GM06990 (cell line): ENCODE data around the gene REEP3.
"Not testable (repeated sequence)": the region's sequence is repeated elsewhere in the genome, so short reads cannot be mapped to it uniquely, and the experiment has no call there.

Source experiments
- DNase-seq: peaks from one replicate; pipeline ENCODE4 v3.0.0-alpha.2; 2011; ENCODE audit not compliant: insufficient read length; ENCODE audit errors: extremely low read depth
- H3K27me3 ChIP-seq: replicated peaks from 2 replicates; pipeline ENCODE4 v1.6.0; 2011; ENCODE audit warnings: low read length; ENCODE audit not compliant: control insufficient read depth, insufficient read depth
- H3K36me3 ChIP-seq: 2 replicates; pipeline ENCODE4 v1.5.1; 2011; ENCODE audit warnings: low read length; ENCODE audit not compliant: control insufficient read depth, insufficient read depth
- H3K4me3 ChIP-seq: replicated peaks from 2 replicates; pipeline ENCODE4 v1.5.1; 2011; ENCODE audit warnings: low read depth, mild to moderate bottlenecking, control low read depth, low read length
- TF ChIP-seq, protein P1 (sequence below): IDR thresholded peaks from 2 replicates; pipeline ENCODE4 v1.5.1; 2011; ENCODE audit warnings: low read length, control low read depth, mild to moderate bottlenecking, inconsistent platforms; ENCODE audit not compliant: insufficient read depth, poor library complexity, severe bottlenecking

The REEP3 gene

DNA sequence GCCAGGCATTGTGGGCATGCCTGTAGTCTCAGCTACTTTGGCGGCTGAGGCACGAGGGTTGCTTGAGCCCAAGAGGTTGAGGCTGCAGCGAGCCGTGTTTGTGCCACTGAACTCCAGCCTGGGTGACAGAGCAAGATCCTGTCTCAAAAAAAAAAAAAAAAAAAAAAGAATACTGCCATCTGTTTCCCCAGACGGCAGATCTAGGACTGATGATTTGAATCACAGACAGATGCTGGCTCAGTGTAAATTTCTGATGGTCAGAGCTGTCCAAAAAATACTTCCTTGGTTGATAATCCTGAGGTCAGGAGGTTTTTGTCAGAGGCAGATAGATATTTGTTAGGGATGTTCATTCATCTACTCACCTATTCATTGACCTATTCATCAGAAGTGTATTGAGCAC, 130.7 kb downstream of the REEP3 start:
- TF ChIP-seq, protein P1, sequence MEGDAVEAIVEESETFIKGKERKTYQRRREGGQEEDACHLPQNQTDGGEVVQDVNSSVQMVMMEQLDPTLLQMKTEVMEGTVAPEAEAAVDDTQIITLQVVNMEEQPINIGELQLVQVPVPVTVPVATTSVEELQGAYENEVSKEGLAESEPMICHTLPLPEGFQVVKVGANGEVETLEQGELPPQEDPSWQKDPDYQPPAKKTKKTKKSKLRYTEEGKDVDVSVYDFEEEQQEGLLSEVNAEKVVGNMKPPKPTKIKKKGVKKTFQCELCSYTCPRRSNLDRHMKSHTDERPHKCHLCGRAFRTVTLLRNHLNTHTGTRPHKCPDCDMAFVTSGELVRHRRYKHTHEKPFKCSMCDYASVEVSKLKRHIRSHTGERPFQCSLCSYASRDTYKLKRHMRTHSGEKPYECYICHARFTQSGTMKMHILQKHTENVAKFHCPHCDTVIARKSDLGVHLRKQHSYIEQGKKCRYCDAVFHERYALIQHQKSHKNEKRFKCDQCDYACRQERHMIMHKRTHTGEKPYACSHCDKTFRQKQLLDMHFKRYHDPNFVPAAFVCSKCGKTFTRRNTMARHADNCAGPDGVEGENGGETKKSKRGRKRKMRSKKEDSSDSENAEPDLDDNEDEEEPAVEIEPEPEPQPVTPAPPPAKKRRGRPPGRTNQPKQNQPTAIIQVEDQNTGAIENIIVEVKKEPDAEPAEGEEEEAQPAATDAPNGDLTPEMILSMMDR, result no peak
- no peak overlapping the region for H3K4me3 ChIP-seq
- no peak for DNase-seq
- no peaks in the 10 kb centered on the region for H3K36me3 ChIP-seq
- H3K27me3 ChIP-seq, result no peaks in the 10 kb centered on the region

DNA sequence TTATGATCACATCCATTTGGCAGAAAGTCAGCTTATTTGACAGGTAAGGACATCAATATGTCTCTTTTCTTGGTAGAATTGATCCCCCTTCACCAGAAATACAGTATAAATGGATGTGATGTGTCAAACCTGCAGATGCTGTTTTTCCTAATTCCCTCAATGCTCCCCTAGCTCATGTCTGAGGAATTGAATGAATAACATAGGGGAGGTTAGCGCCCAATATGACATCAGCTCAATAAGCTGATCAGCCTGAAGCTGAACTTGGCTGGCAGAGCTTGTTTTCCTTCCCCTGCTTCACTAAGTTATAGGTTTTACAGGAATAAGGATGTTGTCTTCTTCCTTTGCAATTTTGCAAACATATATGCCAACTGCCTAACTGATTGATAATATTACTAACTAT, 132.5 kb downstream of the REEP3 start:
- no peak overlapping the region for H3K4me3 ChIP-seq
- TF ChIP-seq, protein P1, result no peak
- DNase-seq, result no peak
- no peaks in the 10 kb centered on the region for H3K27me3 ChIP-seq
- H3K36me3 ChIP-seq, result no peaks in the 10 kb centered on the region

DNA sequence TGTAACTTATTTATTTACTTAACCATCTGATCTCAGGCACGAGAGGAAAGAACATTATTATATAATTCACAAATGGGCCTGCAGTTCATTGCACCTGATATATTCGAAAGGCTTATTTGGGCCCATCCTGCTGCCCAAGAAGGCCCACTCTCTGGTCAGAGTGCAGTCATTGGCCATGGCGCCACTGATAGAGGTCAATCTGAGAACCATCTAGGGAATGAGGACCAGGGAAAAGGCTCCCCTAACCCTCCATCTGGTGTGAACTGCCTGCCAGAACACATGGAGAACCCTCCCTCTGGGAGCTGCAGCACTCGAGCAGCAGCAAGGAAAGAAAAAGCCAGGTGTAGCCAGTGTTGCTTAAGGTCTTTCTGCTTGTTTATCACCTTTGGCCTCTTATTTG, 136.6 kb downstream of the REEP3 start:
- no peak overlapping the region for H3K4me3 ChIP-seq
- no peaks in the 10 kb centered on the region for H3K27me3 ChIP-seq
- no peak for DNase-seq
- TF ChIP-seq, protein P1, result no peak
- no peaks in the 10 kb centered on the region for H3K36me3 ChIP-seq

DNA sequence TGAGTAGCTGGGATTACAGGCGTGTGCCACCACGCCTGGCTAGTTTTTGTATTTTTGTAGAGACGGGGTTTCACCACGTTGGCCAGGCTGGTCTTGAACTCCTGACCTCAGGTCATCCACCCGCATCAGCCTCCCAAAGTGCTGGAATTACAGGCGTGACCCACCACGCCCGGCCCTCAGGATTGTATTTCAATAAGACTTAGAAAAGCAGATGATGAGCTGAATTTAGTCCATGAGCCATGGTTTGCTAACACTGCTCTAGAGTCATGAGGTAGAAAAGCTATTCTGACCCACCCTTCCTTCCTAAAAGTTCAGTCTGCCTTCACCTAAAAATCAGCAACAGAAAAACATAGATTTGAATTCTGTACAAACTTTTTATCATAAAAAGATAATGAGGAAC, 139.7 kb downstream of the REEP3 start:
- not testable (repeated sequence) for H3K4me3 ChIP-seq, H3K27me3 ChIP-seq, H3K36me3 ChIP-seq, DNase-seq

DNA sequence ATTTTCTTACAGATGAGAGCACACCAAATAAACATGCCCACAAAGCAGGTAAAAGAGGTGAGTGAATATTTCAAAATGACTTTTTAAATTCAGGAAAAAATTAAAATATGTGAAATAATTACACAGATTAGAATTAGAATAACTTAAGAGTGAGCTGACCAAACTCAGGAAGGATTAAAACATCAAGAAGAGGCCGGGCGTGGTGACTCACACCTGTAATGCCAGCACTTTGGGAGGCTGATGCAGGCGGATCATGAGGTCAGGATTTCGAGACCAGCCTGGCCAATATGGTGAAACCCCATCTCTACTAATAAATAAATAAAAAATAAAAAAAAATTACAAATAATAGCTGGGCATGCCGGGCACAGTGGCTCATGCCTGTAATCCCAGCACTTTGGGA, 140.1 kb downstream of the REEP3 start:
- DNase-seq, result no peak
- Histone ChIP-seq H3K27me3 (no peaks in the 10 kb centered on the region), H3K4me3 (no peak overlapping the region), H3K36me3 (no peaks in the 10 kb centered on the region)
- TF ChIP-seq, protein P1, result no peak

DNA sequence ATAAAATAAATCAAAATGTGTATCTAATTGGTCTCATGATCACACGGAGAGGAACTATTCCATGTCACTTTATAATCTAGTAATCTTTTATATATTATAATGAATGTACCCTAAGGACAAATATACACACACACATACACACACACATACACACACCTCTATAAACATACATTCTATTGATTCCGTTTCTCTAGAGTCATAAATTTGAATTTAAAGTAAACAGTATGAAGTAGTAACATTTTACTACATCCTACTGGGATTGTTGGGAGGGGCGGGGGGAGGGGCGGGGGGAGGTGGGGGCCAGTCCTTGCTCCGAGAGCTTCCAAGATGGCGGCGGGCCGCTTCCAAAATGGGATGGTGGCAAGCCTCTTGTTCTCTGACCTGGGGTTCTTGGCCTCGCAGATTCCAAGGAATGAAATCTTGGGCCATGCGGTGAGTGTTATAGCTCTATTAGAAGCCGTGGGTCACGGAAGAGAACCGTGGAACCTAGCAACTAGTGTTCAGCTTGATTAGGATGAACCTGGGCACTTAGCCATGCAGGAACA, 143.2 kb downstream of the REEP3 start:
- Histone ChIP-seq H3K36me3 (no peaks in the 10 kb centered on the region), H3K27me3 (no peaks in the 10 kb centered on the region), H3K4me3 (no peak overlapping the region)
- DNase-seq, result no peak
- TF ChIP-seq, protein P1, result no peak

DNA sequence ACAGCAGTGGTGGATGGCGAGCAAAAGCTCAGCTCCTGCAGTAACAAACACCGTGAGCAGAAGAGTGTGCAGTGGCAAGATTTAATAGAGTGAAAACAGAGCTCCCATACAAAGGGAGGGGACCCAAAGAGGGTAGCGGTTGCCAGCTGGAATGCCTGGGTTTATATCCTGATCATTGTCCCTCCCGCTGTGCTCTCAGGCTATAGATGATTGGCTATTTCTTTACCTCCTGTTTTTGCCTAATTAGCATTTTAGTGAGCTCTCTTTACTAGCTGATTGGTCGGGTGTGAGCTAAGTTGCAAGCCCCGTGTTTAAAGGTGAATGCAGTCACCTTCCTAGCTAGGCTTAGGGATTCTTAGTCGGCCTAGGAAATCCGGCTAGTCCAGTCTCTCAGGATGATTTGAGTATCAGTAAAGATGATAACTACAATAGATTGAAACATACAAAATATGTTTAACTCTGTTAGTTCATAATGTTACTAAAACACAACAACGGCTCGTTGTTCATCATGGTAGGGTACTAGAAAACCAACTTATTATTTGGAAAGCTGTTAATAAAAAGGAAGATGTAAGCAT, 143.9 kb downstream of the REEP3 start:
- not testable (repeated sequence) for DNase-seq, H3K4me3 ChIP-seq, H3K36me3 ChIP-seq

More for the DNA sequence above, 143.9 kb downstream of the REEP3 start:
- H3K27me3 ChIP-seq, result not testable (repeated sequence)
